Suprapubic skin (tissue), 4 donors: ENCODE results near the gene BMX.

ENCODE experiments used
- EP300 ChIP-seq: sonication (generic); formaldehyde crosslinking; IDR thresholded peaks from one replicate; pipeline ENCODE4 v1.6.1; 2017; ENCODE audit warnings: antibody characterized with exemption
- POLR2A ChIP-seq, 2 donors: fragments of 450-650 bp; IDR thresholded peaks; one replicate each; pipeline ENCODE4 v1.6.1; 2017; ENCODE audit warnings: antibody characterized with exemption in 2 of 2, mild to moderate bottlenecking in 2 of 2, moderate library complexity in 2 of 2
- POLR2AphosphoS5 ChIP-seq, 3 donors: sonication (generic); formaldehyde crosslinking; IDR thresholded peaks; one replicate each; pipeline ENCODE4 v1.6.1; 2017; ENCODE audit warnings: antibody characterized with exemption in 3 of 3
- TF ChIP-seq, protein P1 (sequence below), 2 donors: fragments of 200-600 bp in 1 of 2; fragments of 450-650 bp in 1 of 2; sonication (generic) in 1 of 2; IDR thresholded peaks; one replicate each; pipeline ENCODE4 v1.5.1; 2016 to 2019; ENCODE audit warnings: antibody characterized with exemption in 2 of 2, mild to moderate bottlenecking in 1 of 2, moderate library complexity in 1 of 2

DNA sequence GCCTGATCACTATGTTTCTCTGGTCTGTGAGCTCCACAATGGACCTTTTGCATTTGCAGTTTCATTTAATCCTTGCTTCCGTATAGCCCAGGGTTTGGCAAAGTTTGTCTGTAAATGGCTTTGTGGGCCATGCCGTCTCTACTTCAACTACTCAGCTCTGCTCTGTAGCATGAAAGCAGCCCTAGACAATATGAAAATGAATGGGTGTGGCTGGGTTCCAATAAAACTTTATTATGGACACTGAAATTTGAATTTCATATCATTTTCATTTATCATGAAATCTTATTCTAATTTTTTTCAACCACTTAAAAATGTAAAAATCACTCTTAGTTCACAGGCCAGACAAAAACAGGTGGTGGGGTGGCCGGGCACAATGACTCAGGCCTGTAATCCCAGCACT lies 58.6 kb downstream of the BMX start:
- TF ChIP-seq, protein P1, sequence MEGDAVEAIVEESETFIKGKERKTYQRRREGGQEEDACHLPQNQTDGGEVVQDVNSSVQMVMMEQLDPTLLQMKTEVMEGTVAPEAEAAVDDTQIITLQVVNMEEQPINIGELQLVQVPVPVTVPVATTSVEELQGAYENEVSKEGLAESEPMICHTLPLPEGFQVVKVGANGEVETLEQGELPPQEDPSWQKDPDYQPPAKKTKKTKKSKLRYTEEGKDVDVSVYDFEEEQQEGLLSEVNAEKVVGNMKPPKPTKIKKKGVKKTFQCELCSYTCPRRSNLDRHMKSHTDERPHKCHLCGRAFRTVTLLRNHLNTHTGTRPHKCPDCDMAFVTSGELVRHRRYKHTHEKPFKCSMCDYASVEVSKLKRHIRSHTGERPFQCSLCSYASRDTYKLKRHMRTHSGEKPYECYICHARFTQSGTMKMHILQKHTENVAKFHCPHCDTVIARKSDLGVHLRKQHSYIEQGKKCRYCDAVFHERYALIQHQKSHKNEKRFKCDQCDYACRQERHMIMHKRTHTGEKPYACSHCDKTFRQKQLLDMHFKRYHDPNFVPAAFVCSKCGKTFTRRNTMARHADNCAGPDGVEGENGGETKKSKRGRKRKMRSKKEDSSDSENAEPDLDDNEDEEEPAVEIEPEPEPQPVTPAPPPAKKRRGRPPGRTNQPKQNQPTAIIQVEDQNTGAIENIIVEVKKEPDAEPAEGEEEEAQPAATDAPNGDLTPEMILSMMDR (IDR thresholded peaks at IDR 0.05) = no peak
- TF ChIP-seq POLR2A (IDR thresholded peaks at IDR 0.05) = no peak
- TF ChIP-seq POLR2AphosphoS5 (IDR thresholded peaks at IDR 0.05) = no peak
- no peak for TF ChIP-seq EP300
